ENCODE measurements around the gene LHX3.

Gene LHX3

DNA sequence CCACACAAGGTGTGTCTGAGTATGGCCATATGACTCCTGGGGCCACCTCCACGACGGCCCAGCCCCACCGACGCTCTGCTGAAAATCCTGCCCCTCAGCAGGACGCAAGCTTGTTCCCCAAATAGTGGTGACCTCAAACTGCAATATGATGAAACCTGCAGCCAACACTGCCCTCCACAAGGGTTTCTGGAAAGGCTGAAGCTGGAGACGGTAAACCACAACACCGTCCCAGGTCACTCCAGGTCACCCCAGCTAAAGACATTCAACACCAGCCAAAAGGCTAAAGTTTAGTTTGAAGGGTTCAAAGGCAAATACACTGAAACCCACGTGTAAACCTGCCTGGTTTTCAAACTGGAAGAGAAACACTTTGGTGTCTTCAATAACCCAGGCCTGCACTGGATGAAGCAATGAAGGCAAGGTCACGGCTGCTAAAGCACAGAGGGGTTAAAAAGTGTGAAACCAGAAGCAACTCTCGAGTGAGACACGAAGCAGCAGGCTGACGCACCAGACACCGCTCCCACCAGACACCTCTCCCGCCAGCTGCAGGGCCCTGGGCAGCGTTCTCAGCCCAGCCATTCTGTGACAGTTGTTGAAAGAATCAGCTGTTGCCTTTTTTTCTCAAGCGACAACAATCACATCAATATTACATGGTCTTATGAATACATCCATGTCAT, 1.8 kb upstream of the LHX3 start:
- DNase-seq (ENCODE audit: low read depth), result no peak
- H3K4me3 ChIP-seq (replicated peaks; ENCODE audit: low read depth, low read length), result no peak overlapping the region

DNA sequence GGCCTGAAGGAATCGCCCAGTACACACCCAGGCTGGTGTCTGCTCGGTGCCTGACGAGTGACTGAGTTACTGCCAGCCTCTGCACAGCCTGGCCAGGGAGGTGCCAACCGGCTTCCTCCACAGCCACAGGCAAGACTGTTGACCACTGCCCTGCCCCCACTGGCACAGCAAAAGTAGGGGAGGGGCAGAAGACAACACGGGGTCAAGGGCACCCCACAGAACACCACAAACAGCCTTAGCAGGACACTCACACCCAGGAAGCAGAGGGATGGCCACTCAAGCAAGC, 722 bp upstream of the LHX3 start:
- TF ChIP-seq, protein P1, sequence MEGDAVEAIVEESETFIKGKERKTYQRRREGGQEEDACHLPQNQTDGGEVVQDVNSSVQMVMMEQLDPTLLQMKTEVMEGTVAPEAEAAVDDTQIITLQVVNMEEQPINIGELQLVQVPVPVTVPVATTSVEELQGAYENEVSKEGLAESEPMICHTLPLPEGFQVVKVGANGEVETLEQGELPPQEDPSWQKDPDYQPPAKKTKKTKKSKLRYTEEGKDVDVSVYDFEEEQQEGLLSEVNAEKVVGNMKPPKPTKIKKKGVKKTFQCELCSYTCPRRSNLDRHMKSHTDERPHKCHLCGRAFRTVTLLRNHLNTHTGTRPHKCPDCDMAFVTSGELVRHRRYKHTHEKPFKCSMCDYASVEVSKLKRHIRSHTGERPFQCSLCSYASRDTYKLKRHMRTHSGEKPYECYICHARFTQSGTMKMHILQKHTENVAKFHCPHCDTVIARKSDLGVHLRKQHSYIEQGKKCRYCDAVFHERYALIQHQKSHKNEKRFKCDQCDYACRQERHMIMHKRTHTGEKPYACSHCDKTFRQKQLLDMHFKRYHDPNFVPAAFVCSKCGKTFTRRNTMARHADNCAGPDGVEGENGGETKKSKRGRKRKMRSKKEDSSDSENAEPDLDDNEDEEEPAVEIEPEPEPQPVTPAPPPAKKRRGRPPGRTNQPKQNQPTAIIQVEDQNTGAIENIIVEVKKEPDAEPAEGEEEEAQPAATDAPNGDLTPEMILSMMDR (IDR thresholded peaks at IDR 0.05; ENCODE audit: low read length, missing control alignments), result no peak
- no peak overlapping the region for H3K4me3 ChIP-seq (replicated peaks; ENCODE audit: low read depth, low read length)
- DNase-seq (ENCODE audit: low read depth), result no peak

More for the DNA sequence above, 1.8 kb upstream of the LHX3 start:
- TF ChIP-seq, protein P1 (IDR thresholded peaks at IDR 0.05; ENCODE audit: low read length, missing control alignments), result no peak

DNA sequence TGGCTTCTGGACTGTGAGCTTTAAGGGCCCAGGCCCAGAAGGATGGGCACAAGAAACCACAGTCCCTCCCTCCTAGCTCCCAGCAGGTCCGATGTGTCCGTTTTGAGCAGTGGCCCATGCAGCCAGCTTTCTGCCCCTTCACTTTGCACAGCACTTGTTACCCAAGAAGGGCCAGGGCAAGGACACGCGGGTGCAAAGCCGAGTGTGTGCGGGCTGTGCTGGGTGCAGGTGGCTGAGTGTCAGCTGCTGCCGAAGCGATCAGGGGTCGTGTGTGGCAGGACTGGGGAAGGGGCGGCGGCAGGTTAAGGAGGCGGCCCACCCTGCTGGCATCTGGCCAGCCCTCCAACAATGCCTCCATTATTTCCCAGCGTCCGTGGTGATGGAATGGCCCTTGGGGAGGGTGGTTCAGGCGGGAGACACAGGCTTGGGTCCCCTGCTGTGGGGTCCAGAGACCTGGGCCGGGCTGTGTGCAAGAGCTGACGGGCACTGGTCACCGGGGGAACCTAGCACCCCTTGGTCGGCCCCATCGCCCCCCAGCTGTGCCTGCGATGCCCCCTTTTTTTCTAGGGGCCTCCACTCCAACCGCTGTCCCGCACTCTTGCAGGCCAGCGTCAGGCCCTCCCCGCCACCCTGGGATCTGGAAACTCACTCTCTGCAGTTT, 653 bp downstream of the LHX3 start:
- no peak overlapping the region for H3K4me3 ChIP-seq (replicated peaks; ENCODE audit: low read depth, low read length)
- TF ChIP-seq, protein P1 (IDR thresholded peaks at IDR 0.05; ENCODE audit: low read length, missing control alignments), result no peak
- DNase-seq (ENCODE audit: low read depth), result no peak

DNA sequence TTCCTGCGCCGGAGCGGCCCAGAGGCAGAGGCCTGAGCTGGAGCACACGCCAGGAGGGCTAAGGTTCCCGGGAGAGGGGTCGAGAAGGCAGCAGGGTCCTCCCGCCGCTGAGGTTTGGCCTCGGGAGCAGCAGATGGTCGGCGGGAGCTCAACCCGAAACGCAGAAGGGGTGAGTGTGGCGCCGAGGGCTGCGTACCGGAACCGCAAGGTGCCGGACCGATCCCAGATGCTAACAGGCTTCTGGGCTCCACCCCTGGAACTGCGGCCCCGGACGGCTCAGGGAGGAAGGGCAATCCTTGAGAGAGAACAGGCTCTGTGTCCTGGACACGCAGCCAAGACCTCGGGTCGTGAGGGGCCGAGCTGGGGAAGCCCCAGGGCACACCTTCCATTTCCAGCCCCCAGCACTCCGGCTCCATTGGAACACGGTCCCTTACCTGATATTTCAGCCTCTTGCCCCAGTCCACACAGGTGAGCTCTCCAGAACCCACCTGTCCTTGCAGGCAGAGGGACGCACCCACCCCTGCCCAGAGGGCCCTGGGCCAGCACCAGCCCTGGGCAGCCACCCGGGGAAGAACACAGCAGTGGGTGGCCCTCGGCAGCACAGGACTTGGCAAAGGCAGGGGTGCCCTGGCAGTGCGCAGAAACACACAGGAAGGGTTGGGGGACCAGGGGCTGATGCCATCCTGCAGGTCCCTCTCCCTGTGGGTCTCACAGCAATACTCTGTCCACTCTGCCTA, 1.4 kb downstream of the LHX3 start:
- no peak overlapping the region for H3K4me3 ChIP-seq (replicated peaks; ENCODE audit: low read depth, low read length)
- DNase-seq (ENCODE audit: low read depth), result no peak
- TF ChIP-seq, protein P1 (IDR thresholded peaks at IDR 0.05; ENCODE audit: low read length, missing control alignments), result no peak

DNA sequence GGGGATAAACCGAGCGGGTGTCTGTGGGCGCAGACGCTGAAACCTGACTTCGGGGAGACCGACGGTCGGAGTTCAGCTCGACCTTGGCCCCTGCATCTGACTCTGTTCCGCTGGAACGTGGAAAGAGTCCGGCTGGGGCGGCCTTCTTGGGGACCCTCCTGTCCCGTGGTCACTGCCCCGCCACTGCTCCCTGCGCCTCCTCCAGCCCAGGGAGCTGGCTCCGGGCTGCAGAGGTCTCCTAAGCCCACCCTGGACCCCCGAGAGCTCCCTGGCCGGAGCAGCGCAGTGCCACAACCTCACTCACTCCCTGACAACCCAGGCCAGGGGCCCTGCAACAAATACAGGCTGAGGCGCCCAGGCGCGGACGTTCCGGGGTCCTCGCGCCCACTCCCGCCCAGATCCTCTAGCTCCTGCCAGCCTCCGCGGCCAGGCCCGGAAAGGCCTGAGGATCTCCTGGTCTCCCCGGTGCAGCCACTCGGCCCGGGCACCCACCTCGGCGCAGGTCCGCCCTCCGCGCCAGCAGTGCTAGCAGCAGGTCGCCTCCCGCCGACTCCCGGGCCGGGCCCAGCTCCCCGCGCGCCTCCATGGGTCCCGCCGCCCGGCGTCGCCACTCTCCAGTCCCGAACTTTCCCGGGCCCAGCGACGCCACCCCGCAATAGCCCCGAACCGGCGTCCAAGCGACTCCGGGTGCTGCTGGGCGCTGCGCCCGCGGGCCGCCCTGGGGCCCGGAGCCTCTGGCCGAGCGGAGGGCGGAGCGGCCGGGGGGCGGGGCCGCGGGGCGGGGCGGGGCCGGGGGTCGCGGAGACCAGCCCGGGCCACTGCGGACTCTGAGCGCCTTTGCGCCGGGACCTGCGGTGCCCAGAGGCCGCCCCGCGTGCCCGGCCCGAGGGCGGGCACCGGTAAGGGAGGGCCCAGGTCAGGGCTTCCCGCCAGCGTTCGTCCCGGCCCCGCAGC, 2.2 kb downstream of the LHX3 start:
- TF ChIP-seq, protein P1 (IDR thresholded peaks at IDR 0.05; ENCODE audit: low read length, missing control alignments), result no peak
- no peak overlapping the region for H3K4me3 ChIP-seq (replicated peaks; ENCODE audit: low read depth, low read length)
- no peak for DNase-seq (ENCODE audit: low read depth)

DNA sequence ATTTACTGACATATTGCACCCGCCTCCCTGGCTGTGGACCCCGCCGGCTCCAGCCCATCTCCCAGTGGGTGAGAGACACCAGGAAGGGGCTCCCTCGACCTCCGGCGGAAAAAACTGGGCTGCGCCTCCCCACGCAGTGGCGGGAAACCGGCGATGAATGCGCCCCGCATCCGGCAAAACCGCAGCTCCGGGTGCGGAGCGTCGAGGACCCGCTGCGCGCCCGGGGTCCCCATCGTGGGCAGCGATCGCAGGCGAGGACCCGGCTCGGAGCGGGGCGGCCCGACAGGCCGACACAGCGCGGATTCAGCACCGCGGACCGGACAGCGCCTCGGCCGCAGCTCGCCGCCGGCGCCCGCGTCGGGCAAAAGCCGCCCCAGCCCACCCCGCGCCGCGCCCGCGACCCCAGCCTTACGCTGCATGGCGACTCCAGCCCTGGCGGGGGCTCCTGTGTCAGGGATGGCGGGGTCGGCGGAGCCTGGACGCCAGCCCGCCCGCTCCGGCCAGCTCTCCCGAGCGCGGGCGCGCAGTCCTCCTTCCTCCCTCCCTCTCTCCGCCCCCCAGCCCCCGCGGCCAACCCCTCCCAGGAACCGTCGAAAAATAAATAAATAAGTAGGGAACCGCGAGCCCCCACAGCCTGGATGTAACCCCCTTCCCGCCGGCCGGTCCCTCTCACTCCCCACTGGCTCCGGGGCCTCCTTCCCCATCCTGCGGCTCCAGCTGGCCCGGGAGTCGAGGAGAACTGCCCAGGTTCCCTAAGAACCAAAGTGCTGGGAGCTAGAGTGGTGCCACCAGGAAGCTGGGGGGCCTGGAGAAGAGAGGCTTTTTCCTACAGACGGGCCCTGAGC, 3.1 kb downstream of the LHX3 start:
- peak; percentile 23 for DNase-seq (ENCODE audit: low read depth)
- TF ChIP-seq, protein P1 (IDR thresholded peaks at IDR 0.05; ENCODE audit: low read length, missing control alignments), result no peak
- no peak overlapping the region for H3K4me3 ChIP-seq (replicated peaks; ENCODE audit: low read depth, low read length)

Measured in fibroblast of pulmonary artery (primary cell).